ENCODE results near the gene PFDN4. TPM values are rescaled to one million over a fixed set of nuclear protein-coding genes. Genes with fewer than 3 reads are reported as not detected.

The PFDN4 gene
- total RNA-seq, 2 experiments from 2014 or later: 17.5 to 17.7 TPM

DNA sequence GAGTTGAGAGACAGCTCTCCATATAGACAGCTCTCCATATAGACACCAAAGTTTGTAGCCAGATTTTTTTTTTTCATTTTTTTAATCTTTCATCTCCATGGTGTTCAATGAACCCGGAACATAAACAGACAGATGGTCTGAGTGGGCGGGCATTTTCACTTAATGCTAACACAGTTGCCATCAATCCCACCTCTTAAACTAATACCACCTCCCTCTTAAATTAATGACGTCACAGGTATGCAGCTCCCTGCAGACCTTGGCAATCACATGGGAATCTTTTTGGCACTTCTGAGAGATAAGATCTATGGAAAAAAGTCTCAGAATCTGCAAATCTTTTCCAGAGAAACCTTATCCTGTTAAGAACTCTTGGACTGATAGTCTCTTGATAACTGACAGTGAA lies 43.2 kb downstream of the PFDN4 start:
- ChIA-PET CTCF (no interaction called here), POLR2A (no interaction called here)
- no peak overlapping the region for H3K27ac Mint-ChIP-seq
- H3K27me3 Mint-ChIP-seq: no peaks in the 10 kb centered on the region
- ATAC-seq (ENCODE audit: poor library complexity): no peak
- no peak overlapping the region for H3K4me3 Mint-ChIP-seq
- no peak for DNase-seq
- Histone ChIP-seq H3K4me3 (ENCODE audit: low read length) (no peak overlapping the region), H3K4me1 (ENCODE audit: insufficient read depth, low read length) (no peaks in the 10 kb centered on the region), H3K9me3 (ENCODE audit: control insufficient read depth in 1 of 2, insufficient read depth in 1 of 2, low read length in 2 of 2) (no peaks in the 10 kb centered on the region), H3K27ac (ENCODE audit: low read depth in 1 of 2, low read length in 2 of 2) (no peak overlapping the region), H3K36me3 (ENCODE audit: insufficient read depth, low read length) (no peaks in the 10 kb centered on the region), H3K27me3 (ENCODE audit: control insufficient read depth in 1 of 2, insufficient read depth in 2 of 2, low read length in 2 of 2) (peaks cover 0 to 1% of the 10 kb centered on the region in 2 experiments)
- H3K4me1 Mint-ChIP-seq (ENCODE audit: low read depth): no peaks in the 10 kb centered on the region
- H3K9me3 Mint-ChIP-seq: peaks cover 2% of the 10 kb centered on the region
- intact Hi-C loops (cut with DNase I, micrococcal nuclease): no loop called here
- no peaks in the 10 kb centered on the region for H3K36me3 Mint-ChIP-seq (ENCODE audit: low read depth)
- TF ChIP-seq CTCF (IDR thresholded peaks at IDR 0.05): no peak

- no peaks in the 10 kb centered on the region for H3K9me3 ChIP-seq (ENCODE audit: control insufficient read depth in 1 of 2, insufficient read depth in 1 of 2, low read length in 2 of 2)
- no peak overlapping the region for H3K4me3 Mint-ChIP-seq
- intact Hi-C loops (cut with DNase I, micrococcal nuclease): no loop called here
- no peak overlapping the region for H3K27ac ChIP-seq (ENCODE audit: low read depth in 1 of 2, low read length in 2 of 2)
- H3K4me3 ChIP-seq (ENCODE audit: low read length): no peak overlapping the region
- no peaks in the 10 kb centered on the region for H3K4me1 Mint-ChIP-seq (ENCODE audit: low read depth)
- ATAC-seq (ENCODE audit: poor library complexity) (no peak), DNase-seq (no peak)
- ChIA-PET CTCF (no interaction called here), POLR2A (interaction anchor here (0.6 kb wide), 1 partner anchor 47 kb away, joined by 4 read pairs; no protein-coding TSS in a partner anchor)
- peaks cover 0 to 5% of the 10 kb centered on the region in 2 experiments for H3K27me3 ChIP-seq (ENCODE audit: control insufficient read depth in 1 of 2, insufficient read depth in 2 of 2, low read length in 2 of 2)
- H3K27ac Mint-ChIP-seq: no peak overlapping the region
- TF ChIP-seq CTCF (IDR thresholded peaks at IDR 0.05): no peak
- H3K9me3 Mint-ChIP-seq: no peaks in the 10 kb centered on the region
- no peaks in the 10 kb centered on the region for H3K36me3 Mint-ChIP-seq (ENCODE audit: low read depth)
- H3K36me3 ChIP-seq (ENCODE audit: insufficient read depth, low read length): no peaks in the 10 kb centered on the region
- H3K4me1 ChIP-seq (ENCODE audit: insufficient read depth, low read length): no peaks in the 10 kb centered on the region
- no peaks in the 10 kb centered on the region for H3K27me3 Mint-ChIP-seq
Measured at GRCh38 chr20:54254596-54254995, 46.7 kb downstream of the PFDN4 start.

DNA sequence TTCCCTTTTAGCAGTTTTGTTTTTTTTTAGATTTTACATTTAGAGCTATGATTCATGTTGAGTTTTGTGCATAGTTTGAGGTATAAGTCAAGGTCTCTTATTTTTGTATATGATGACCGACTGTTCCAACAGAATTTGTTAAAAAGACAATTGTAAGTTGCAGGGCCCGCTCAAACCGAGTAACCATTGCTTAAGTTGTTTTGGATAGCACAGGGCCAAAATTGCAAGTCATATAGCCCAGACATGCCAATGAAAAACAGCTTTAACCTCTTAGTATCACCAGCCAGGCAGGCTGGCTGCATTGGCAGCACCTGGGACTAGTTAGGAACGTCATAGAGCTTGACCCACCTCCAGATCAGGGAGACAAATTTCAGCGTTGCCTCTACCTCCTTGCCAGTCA lies 47.3 kb downstream of the PFDN4 start:
- intact Hi-C loops (cut with DNase I, micrococcal nuclease): no loop called here
- H3K36me3 ChIP-seq (ENCODE audit: insufficient read depth, low read length): no peaks in the 10 kb centered on the region

More for the DNA sequence above, 47.3 kb downstream of the PFDN4 start:
- Mint-ChIP-seq H3K4me1 (ENCODE audit: low read depth) (no peaks in the 10 kb centered on the region), H3K9me3 (no peaks in the 10 kb centered on the region), H3K27me3 (no peaks in the 10 kb centered on the region), H3K36me3 (ENCODE audit: low read depth) (no peaks in the 10 kb centered on the region), H3K27ac (no peak overlapping the region), H3K4me3 (no peak overlapping the region)
- H3K27ac ChIP-seq (ENCODE audit: low read depth in 1 of 2, low read length in 2 of 2): no peak overlapping the region
- H3K9me3 ChIP-seq (ENCODE audit: control insufficient read depth in 1 of 2, insufficient read depth in 1 of 2, low read length in 2 of 2): no peaks in the 10 kb centered on the region
- peaks cover 0 to 5% of the 10 kb centered on the region in 2 experiments for H3K27me3 ChIP-seq (ENCODE audit: control insufficient read depth in 1 of 2, insufficient read depth in 2 of 2, low read length in 2 of 2)
- no peaks in the 10 kb centered on the region for H3K4me1 ChIP-seq (ENCODE audit: insufficient read depth, low read length)
- H3K4me3 ChIP-seq (ENCODE audit: low read length): no peak overlapping the region
- no peak for DNase-seq
- ChIA-PET CTCF (no interaction called here), POLR2A (no interaction called here)
- ATAC-seq (ENCODE audit: poor library complexity): no peak
- no peak for TF ChIP-seq CTCF (IDR thresholded peaks at IDR 0.05)

Data from CD4-positive, alpha-beta T cell (primary cell).